Measurements from ENCODE around the gene SPSB1.

- TF ChIP-seq ZFP37 (tag by site-specific recombination; IDR thresholded peaks at IDR 0.05) (no peak), ZNF664 (tag by site-specific recombination; IDR thresholded peaks at IDR 0.05) (no peak), ZNF660 (tag by site-specific recombination; IDR thresholded peaks at IDR 0.05) (no peak), YY1 (tag by site-specific recombination; IDR thresholded peaks at IDR 0.05) (no peak), ZBTB7A (tag by site-specific recombination; IDR thresholded peaks at IDR 0.05; ENCODE audit: low read depth) (no peak)
- TF ChIP-seq, protein P1, sequence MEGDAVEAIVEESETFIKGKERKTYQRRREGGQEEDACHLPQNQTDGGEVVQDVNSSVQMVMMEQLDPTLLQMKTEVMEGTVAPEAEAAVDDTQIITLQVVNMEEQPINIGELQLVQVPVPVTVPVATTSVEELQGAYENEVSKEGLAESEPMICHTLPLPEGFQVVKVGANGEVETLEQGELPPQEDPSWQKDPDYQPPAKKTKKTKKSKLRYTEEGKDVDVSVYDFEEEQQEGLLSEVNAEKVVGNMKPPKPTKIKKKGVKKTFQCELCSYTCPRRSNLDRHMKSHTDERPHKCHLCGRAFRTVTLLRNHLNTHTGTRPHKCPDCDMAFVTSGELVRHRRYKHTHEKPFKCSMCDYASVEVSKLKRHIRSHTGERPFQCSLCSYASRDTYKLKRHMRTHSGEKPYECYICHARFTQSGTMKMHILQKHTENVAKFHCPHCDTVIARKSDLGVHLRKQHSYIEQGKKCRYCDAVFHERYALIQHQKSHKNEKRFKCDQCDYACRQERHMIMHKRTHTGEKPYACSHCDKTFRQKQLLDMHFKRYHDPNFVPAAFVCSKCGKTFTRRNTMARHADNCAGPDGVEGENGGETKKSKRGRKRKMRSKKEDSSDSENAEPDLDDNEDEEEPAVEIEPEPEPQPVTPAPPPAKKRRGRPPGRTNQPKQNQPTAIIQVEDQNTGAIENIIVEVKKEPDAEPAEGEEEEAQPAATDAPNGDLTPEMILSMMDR (tag by site-specific recombination; IDR thresholded peaks at IDR 0.05): no peak
Measured at GRCh38 chr1:9361630-9362260, 69.1 kb downstream of the SPSB1 start.
